DMS153 treated with DMSO at 0.1 percent for 48 hours (cell line): ENCODE results near the gene LZTS2.

Experiments used
- DNase-seq: peaks from one replicate; lab custom pipeline; 2025; ENCODE audit not compliant: unreplicated experiment; lab: John Stamatoyannopoulos, UW

LZTS2 gene

GRCh38 chr10:100978121-100978900 lies 21.3 kb upstream of the LZTS2 start:
- no peak for DNase-seq

- DNase-seq = no peak
Measured at GRCh38 chr10:100978901-100979195, 20.8 kb upstream of the LZTS2 start.

- DNase-seq = no peak
Measured at GRCh38 chr10:100979791-100980272, 19.8 kb upstream of the LZTS2 start.

- DNase-seq = no peak
Measured at GRCh38 chr10:100980311-100980710, 19.3 kb upstream of the LZTS2 start.

GRCh38 chr10:100980711-100981110 lies 18.9 kb upstream of the LZTS2 start:
- no peak for DNase-seq

GRCh38 chr10:100981178-100981772 lies 18.3 kb upstream of the LZTS2 start:
- no peak for DNase-seq

GRCh38 chr10:100982916-100983830 lies 16.4 kb upstream of the LZTS2 start:
- no peak for DNase-seq

GRCh38 chr10:100983868-100984671 lies 15.5 kb upstream of the LZTS2 start:
- no peak for DNase-seq

- no peak for DNase-seq
Measured at GRCh38 chr10:100984672-100985177, 14.9 kb upstream of the LZTS2 start.

- DNase-seq = no peak
Measured at GRCh38 chr10:100985336-100985735, 14.3 kb upstream of the LZTS2 start.

- no peak for DNase-seq
Measured at GRCh38 chr10:100986623-100986951, 13.0 kb upstream of the LZTS2 start.

- peak; percentile 42 for DNase-seq
Measured at GRCh38 chr10:100986952-100987684, 12.5 kb upstream of the LZTS2 start, which contains the start of the genes MRPL43 and TWNK. TSS of gene MRPL43 (minus strand) at chr10:100987497. CDS start at chr10:100987443, 54 bp downstream. TSS of gene TWNK (plus strand) at chr10:100987543. CDS start at chr10:100988211, 668 bp downstream.

GRCh38 chr10:100987685-100988049 lies 11.9 kb upstream of the LZTS2 start:
- DNase-seq = no peak

GRCh38 chr10:100988166-100988565 lies 11.4 kb upstream of the LZTS2 start:
- DNase-seq = no peak

- no peak for DNase-seq
Measured at GRCh38 chr10:100989088-100989487, 10.5 kb upstream of the LZTS2 start.

GRCh38 chr10:100993986-100994708 lies 5.5 kb upstream of the LZTS2 start:
- no peak for DNase-seq

- DNase-seq = no peak
Measured at GRCh38 chr10:100995181-100995580, 4.4 kb upstream of the LZTS2 start.

- DNase-seq = peak; percentile 35
Measured at GRCh38 chr10:100996678-100997359, 2.8 kb upstream of the LZTS2 start.
